HG02885 (cell line): ENCODE results near the gene MAP1LC3B.
A peak's percentile ranks its signal among the peaks of the same experiment; 100 is the strongest.

Source experiments
- ATAC-seq: cut with Tn5 transposase; IDR thresholded peaks from one replicate; pipeline ENCODE4 v1.9.1; 2021; ENCODE audit warnings: mild to moderate bottlenecking; ENCODE audit not compliant: unreplicated experiment, poor library complexity

Gene MAP1LC3B

GRCh38 chr16:87406495-87407088, 14.5 kb downstream of the MAP1LC3B start:
- ATAC-seq: no peak

GRCh38 chr16:87407511-87408112, 15.5 kb downstream of the MAP1LC3B start:
- peak; percentile 71 for ATAC-seq

GRCh38 chr16:87409153-87409552, 17.0 kb downstream of the MAP1LC3B start:
- no peak for ATAC-seq

GRCh38 chr16:87409781-87410180, 17.6 kb downstream of the MAP1LC3B start:
- no peak for ATAC-seq

- ATAC-seq: no peak
Observed at GRCh38 chr16:87410530-87410929, 18.4 kb downstream of the MAP1LC3B start.

- ATAC-seq: no peak
Observed at GRCh38 chr16:87410968-87411367, 18.8 kb downstream of the MAP1LC3B start.

- no peak for ATAC-seq
Observed at GRCh38 chr16:87411375-87412271, 19.5 kb downstream of the MAP1LC3B start.

GRCh38 chr16:87412371-87412995, 20.3 kb downstream of the MAP1LC3B start:
- ATAC-seq: no peak

GRCh38 chr16:87412996-87413421, 20.9 kb downstream of the MAP1LC3B start:
- ATAC-seq: no peak

GRCh38 chr16:87414251-87414680, 22.1 kb downstream of the MAP1LC3B start:
- ATAC-seq: no peak

- no peak for ATAC-seq
Observed at GRCh38 chr16:87415441-87415840, 23.3 kb downstream of the MAP1LC3B start.

GRCh38 chr16:87416826-87417527, 24.8 kb downstream of the MAP1LC3B start:
- no peak for ATAC-seq

- ATAC-seq: no peak
Observed at GRCh38 chr16:87417528-87417910, 25.4 kb downstream of the MAP1LC3B start.

- no peak for ATAC-seq
Observed at GRCh38 chr16:87418216-87418615, 26.1 kb downstream of the MAP1LC3B start.

GRCh38 chr16:87418644-87419043, 26.5 kb downstream of the MAP1LC3B start:
- no peak for ATAC-seq

- ATAC-seq: no peak
Observed at GRCh38 chr16:87420026-87421002, 28.2 kb downstream of the MAP1LC3B start.

GRCh38 chr16:87421003-87421912, 29.1 kb downstream of the MAP1LC3B start:
- ATAC-seq: no peak

GRCh38 chr16:87422106-87422505, 30.0 kb downstream of the MAP1LC3B start:
- ATAC-seq: no peak
